GM12865 (cell line): ENCODE results near the gene DNAJC22.
A peak's percentile ranks its signal among the peaks of the same experiment; 100 is the strongest.

Experiments
- DNase-seq: peaks from one replicate; pipeline ENCODE4 v3.0.0; 2010; ENCODE audit warnings: low read depth
- H3K4me3 ChIP-seq: 2 replicates; pipeline ENCODE4 v1.5.1; 2011; ENCODE audit warnings: mild to moderate bottlenecking, low read depth, low read length, control low read depth
- CTCF ChIP-seq: IDR thresholded peaks from 2 replicates; pipeline ENCODE4 v1.5.1; 2011; ENCODE audit warnings: low read length, control low read depth, low read depth, inconsistent platforms; ENCODE audit not compliant: insufficient read depth; ENCODE audit errors: missing control alignments

Gene DNAJC22

GRCh38 chr12:49345825-49346658 lies 646 bp upstream of the DNAJC22 start:
- TF ChIP-seq CTCF = no peak
- H3K4me3 ChIP-seq = peak overlapping the region; percentile 29
- no peak for DNase-seq

DNA sequence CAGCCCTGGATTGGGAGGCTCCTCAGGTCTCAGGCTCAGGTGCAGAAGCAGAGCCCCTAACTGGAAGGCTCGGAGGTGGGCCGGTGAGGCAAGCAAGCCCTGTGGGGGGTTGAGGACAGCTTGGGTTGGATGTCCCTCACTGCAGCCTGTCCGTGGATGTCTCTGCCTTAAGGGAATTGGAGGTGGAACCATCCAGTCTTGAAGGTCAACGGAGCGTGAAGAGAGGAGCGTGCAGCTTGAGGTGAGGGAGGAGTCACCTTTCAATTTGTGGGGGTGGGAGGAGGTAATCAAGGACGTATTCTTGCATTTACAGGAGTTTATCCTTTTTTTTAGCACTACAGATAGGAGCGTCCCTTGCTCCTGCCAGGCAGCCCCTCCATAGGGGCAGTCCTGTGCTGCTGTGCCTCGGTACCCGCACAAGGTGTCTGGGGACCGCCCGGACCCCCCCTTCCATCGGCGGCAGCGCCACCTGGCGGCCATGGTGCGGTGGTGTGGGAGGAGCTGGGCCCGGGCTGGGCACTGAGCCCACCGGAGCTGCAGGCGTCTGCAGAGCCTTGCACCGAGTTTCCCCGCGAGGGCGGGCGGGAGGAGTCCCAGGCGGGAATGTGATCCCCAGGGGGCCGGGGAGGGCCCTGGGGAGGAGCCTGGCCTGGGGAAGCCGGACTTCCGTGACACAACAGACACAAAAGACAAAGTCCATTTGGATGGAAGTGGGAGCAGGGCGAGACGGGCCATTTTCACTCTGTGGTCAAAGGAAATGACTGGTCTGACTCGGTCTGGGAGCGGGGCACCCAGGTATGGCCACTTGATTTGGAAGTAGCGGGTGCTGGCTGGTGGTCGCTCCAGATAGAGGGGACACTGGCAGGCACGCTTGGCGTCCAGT lies 864 bp downstream of the DNAJC22 start:
- peak; percentile 71 for DNase-seq
- peak overlapping the region; percentile 12 for H3K4me3 ChIP-seq
- peak; percentile 88 for TF ChIP-seq CTCF

- H3K4me3 ChIP-seq = no peak overlapping the region
- TF ChIP-seq CTCF = no peak
- no peak for DNase-seq
These were observed 2.1 kb downstream of the DNAJC22 start for GRCh38 chr12:49348781-49349180.

DNA sequence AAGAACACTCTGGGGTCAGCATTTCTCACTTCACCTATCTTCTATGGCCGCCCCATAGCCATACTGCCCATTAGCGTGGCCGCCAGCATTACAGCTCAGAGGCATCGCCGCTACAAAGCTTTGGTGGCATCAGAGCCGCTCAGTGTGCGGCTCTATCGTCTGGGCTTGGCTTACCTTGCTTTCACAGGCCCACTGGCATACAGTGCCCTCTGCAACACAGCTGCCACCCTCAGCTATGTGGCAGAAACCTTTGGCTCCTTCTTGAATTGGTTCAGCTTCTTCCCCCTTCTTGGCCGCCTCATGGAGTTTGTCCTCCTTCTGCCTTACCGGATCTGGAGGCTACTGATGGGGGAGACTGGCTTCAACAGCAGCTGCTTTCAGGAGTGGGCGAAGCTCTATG lies 2.6 kb downstream of the DNAJC22 start:
- H3K4me3 ChIP-seq = no peak overlapping the region
- TF ChIP-seq CTCF = no peak
- no peak for DNase-seq

DNA sequence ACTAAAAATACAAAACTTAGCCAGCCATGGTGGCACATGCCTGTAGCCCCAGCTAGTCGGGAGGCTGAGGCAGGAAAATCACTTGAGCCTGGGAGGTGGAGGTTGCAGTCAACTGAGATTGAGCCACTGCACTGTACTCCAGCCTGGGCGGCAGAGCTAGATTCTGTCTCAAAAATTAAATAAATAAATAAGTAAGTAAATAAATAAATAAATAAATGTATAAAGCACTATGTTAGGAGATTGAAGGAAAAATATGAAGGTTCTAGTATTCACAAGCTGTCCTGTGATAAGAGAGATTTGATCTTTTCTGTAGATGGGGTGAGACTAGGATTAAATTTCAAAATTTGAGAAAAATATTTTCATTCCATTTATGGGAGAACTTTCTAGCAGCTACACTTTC lies 5.7 kb downstream of the DNAJC22 start:
- no peak for TF ChIP-seq CTCF
- no peak for DNase-seq
- no peak overlapping the region for H3K4me3 ChIP-seq

- no peak for TF ChIP-seq CTCF
- DNase-seq = no peak
- H3K4me3 ChIP-seq = no peak overlapping the region
These were observed 9.2 kb downstream of the DNAJC22 start for GRCh38 chr12:49355913-49356312.
